Measurements from ENCODE around the gene XIRP1. TPM values are rescaled to one million over a fixed set of nuclear protein-coding genes. Genes with fewer than 3 reads are reported as not detected.

The XIRP1 gene
- total RNA-seq, 2 experiments from 2014 or later = not detected

DNA sequence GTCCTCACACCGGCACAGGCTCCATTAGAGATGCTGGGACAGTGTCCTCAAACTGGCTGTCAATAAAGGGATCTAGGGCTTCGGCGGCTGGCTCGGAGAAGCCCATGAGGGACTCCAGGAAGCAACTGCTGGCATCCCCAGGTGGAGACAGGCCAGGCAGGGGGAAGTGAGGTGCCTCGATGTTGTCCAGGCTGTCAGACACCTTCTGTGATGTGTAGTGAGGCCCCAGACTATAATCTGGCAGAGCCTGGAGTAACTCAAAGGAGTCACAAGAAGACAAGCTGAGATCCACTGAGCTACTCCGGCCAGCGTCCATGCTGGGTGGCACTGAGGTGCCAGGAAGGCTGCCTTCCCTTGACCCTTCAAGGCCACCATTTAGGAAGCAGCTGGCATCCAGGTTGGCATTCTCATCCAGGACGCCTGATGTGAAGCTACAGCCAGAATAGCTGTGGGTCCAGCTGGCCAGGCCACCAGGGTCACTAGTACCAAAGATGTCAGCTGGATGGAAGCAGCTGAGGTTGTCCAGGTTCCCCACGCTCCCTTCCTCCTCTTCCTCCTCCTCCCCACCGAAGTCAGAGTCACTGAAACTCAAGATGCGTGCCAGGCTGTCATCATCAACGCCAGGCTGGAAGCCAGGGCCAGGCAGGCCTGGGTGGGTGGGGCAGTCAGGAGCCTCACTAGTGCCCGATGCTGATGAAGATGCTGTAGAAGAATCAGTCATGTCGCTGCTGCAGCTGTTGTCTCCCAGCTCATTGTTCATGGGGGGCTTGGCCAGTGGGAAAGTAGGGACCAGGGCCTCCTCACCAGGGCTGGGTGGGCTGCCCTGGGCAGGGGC is 49.1 kb downstream of the XIRP1 start:
- no peak for TF ChIP-seq EZH2phosphoT487 (IDR thresholded peaks at IDR 0.05; ENCODE audit: borderline replicate concordance, low read depth, low read length)
- TF ChIP-seq, protein P1, sequence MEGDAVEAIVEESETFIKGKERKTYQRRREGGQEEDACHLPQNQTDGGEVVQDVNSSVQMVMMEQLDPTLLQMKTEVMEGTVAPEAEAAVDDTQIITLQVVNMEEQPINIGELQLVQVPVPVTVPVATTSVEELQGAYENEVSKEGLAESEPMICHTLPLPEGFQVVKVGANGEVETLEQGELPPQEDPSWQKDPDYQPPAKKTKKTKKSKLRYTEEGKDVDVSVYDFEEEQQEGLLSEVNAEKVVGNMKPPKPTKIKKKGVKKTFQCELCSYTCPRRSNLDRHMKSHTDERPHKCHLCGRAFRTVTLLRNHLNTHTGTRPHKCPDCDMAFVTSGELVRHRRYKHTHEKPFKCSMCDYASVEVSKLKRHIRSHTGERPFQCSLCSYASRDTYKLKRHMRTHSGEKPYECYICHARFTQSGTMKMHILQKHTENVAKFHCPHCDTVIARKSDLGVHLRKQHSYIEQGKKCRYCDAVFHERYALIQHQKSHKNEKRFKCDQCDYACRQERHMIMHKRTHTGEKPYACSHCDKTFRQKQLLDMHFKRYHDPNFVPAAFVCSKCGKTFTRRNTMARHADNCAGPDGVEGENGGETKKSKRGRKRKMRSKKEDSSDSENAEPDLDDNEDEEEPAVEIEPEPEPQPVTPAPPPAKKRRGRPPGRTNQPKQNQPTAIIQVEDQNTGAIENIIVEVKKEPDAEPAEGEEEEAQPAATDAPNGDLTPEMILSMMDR (conservative IDR thresholded peaks at IDR 0.05; ENCODE audit: low read length) = no peak
- Histone ChIP-seq H3K4me1 (ENCODE audit: insufficient read depth, low read length, poor library complexity, severe bottlenecking) (peaks cover 48% of the 10 kb centered on the region), H3K36me3 (ENCODE audit: insufficient read depth, low read length) (peaks cover 79% of the 10 kb centered on the region), H3K27ac (ENCODE audit: low read depth, low read length, poor library complexity, severe bottlenecking) (no peak overlapping the region), H2AFZ (ENCODE audit: low read length) (no peak overlapping the region), H3K4me3 (ENCODE audit: low read depth, low read length, poor library complexity, severe bottlenecking) (no peak overlapping the region), H3K4me2 (ENCODE audit: low read length) (no peak overlapping the region), H3K9me2 (ENCODE audit: insufficient read depth, low read length) (no peaks in the 10 kb centered on the region), H3K9me3 (ENCODE audit: low read length) (no peaks in the 10 kb centered on the region), H3K79me2 (ENCODE audit: insufficient read depth, low read depth, low read length) (peaks cover 28% of the 10 kb centered on the region; the same call in 1 of the 2 replicates), H4K20me1 (ENCODE audit: insufficient read depth, low read length) (no peaks in the 10 kb centered on the region)
- POLR2A ChIA-PET = interaction anchor here (0.8 kb wide), 1 partner anchor 13 kb away, joined by 3 read pairs; no protein-coding TSS in a partner anchor
- BruUV-seq (replicated peaks) = no TSS peak
- no peak for DNase-seq (ENCODE audit: low spot score)
- intact Hi-C loops (cut with micrococcal nuclease; ENCODE audit: unreplicated experiment) = no loop called here
- CTCF ChIA-PET (ENCODE audit: unreplicated experiment) = no interaction called here

DNA sequence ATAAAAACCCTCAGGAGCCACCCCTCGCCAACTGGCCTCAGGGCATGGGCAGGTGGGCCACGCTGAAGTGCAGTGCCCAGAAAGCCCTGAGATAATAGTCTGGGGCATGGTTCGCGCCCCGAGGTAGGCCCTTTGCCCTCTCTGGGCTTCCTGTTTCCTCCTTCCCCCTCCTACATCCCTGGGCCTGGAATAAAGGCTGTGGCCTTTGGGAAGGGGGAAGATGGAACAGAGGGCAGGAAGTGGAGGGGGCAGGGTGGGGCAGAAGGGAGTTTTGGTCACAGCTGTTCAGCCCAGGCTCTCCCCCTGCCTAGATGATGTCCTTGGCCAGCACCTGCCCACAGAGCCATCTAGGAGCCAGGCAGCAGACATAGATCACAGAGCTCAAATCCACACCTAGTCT is 50.3 kb downstream of the XIRP1 start:
- Histone ChIP-seq H2AFZ (ENCODE audit: low read length) (no peak overlapping the region), H3K4me2 (ENCODE audit: low read length) (no peak overlapping the region), H3K27ac (ENCODE audit: low read depth, low read length, poor library complexity, severe bottlenecking) (no peak overlapping the region), H3K36me3 (ENCODE audit: insufficient read depth, low read length) (peaks cover 87% of the 10 kb centered on the region), H3K4me1 (ENCODE audit: insufficient read depth, low read length, poor library complexity, severe bottlenecking) (peaks cover 36% of the 10 kb centered on the region), H3K9me3 (ENCODE audit: low read length) (no peaks in the 10 kb centered on the region), H3K4me3 (ENCODE audit: low read depth, low read length, poor library complexity, severe bottlenecking) (no peak overlapping the region), H4K20me1 (ENCODE audit: insufficient read depth, low read length) (no peaks in the 10 kb centered on the region), H3K9me2 (ENCODE audit: insufficient read depth, low read length) (no peaks in the 10 kb centered on the region), H3K79me2 (ENCODE audit: insufficient read depth, low read depth, low read length) (peaks cover 16% of the 10 kb centered on the region; the same call in 1 of the 2 replicates)
- POLR2A ChIA-PET = interaction anchor here (1.2 kb wide), 1 partner anchor 33 kb away, joined by 4 read pairs; no protein-coding TSS in a partner anchor
- TF ChIP-seq, protein P1 (conservative IDR thresholded peaks at IDR 0.05; ENCODE audit: low read length) = no peak
- no peak for TF ChIP-seq EZH2phosphoT487 (IDR thresholded peaks at IDR 0.05; ENCODE audit: borderline replicate concordance, low read depth, low read length)
- no TSS peak for BruUV-seq (replicated peaks)
- no peak for DNase-seq (ENCODE audit: low spot score)
- intact Hi-C loops (cut with micrococcal nuclease; ENCODE audit: unreplicated experiment) = no loop called here
- CTCF ChIA-PET (ENCODE audit: unreplicated experiment) = no interaction called here
